ENCODE measurements around the gene SLC4A3. TPM values are rescaled to one million over a fixed set of nuclear protein-coding genes. Genes with fewer than 3 reads are reported as not detected.
"Not testable (repeated sequence)": the region's sequence is repeated elsewhere in the genome, so short reads cannot be mapped to it uniquely, and the experiment has no call there.

Gene SLC4A3
- total RNA-seq, 2 donors from 2014 or later = 270 to 502 TPM

DNA sequence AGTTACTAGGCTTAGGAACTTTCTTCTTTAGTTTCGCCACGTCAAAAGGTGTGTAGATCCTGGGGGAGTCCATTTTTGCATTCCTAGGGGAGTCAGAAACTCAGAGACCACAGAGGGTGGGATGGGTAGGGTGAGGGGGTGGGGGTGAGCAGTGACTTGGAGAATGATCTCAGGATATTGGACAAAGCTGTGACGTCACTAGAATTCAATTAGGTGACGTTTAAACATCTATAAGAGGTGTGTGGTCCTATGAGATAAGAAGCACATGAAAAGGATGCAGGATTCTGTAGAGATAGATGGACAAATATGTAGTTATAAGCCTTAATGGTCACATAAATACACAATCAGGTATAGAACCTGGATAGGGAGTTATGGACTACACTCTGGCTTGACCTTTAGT lies 21.5 kb downstream of the SLC4A3 start:
- H3K9me3 ChIP-seq = no peaks in the 10 kb centered on the region
- H3K4me3 ChIP-seq = no peak overlapping the region
- no peak overlapping the region for H3K27ac ChIP-seq
- no peak for DNase-seq (ENCODE audit: low spot score)
- peaks cover 0 to 24% of the 10 kb centered on the region in 2 donors for H3K4me1 ChIP-seq
- H3K36me3 ChIP-seq = no peaks in the 10 kb centered on the region
- TF ChIP-seq, protein P1, sequence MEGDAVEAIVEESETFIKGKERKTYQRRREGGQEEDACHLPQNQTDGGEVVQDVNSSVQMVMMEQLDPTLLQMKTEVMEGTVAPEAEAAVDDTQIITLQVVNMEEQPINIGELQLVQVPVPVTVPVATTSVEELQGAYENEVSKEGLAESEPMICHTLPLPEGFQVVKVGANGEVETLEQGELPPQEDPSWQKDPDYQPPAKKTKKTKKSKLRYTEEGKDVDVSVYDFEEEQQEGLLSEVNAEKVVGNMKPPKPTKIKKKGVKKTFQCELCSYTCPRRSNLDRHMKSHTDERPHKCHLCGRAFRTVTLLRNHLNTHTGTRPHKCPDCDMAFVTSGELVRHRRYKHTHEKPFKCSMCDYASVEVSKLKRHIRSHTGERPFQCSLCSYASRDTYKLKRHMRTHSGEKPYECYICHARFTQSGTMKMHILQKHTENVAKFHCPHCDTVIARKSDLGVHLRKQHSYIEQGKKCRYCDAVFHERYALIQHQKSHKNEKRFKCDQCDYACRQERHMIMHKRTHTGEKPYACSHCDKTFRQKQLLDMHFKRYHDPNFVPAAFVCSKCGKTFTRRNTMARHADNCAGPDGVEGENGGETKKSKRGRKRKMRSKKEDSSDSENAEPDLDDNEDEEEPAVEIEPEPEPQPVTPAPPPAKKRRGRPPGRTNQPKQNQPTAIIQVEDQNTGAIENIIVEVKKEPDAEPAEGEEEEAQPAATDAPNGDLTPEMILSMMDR (IDR thresholded peaks at IDR 0.05) = no peak
- H3K27me3 ChIP-seq = no peaks in the 10 kb centered on the region

DNA sequence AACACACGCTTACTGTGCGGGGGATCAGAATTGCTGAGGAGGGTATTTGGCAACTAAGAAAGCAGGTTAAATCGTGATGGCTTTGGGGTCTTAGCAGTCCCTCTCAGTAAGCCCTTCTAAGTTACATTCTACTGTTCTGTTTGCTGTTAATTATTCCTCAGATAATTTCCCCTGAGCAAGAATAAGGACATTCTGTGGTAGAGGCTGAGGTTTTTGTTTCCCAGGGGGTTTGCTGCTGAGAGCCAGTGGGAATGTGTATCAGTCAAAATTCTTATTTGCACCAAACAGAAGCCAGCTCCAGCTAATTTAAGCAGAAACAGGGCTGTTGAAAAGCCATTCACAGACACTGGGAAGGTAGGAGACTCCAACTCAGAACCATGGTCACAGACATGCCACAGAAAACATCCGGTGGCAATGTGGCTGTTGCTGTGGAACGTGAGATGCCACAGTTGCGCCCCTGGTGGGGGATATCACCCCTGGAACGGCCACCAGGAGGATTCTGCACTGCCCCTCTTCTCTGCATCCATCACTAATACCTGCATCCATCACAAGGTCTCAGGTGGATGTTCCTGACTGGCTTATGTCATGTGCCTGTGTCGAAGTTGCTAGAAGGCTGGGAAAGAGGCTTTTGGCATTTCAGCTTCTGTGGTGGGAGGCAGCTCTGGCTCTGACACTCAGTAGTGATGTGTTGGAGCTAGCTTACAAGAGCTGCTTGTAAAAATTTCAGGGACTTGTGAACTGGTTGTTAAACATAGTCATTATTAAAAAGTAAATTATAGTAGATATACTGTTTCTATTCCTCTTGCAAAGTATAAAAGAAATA lies 23.2 kb downstream of the SLC4A3 start:
- Histone ChIP-seq H3K9me3 (no peaks in the 10 kb centered on the region), H3K36me3 (no peaks in the 10 kb centered on the region), H3K27ac (no peak overlapping the region), H3K27me3 (no peaks in the 10 kb centered on the region), H3K4me3 (no peak overlapping the region), H3K4me1 (peaks cover 0 to 7% of the 10 kb centered on the region in 2 donors)
- peak; percentile 36 for DNase-seq (ENCODE audit: low spot score)
- TF ChIP-seq, protein P1 (IDR thresholded peaks at IDR 0.05) = no peak

DNA sequence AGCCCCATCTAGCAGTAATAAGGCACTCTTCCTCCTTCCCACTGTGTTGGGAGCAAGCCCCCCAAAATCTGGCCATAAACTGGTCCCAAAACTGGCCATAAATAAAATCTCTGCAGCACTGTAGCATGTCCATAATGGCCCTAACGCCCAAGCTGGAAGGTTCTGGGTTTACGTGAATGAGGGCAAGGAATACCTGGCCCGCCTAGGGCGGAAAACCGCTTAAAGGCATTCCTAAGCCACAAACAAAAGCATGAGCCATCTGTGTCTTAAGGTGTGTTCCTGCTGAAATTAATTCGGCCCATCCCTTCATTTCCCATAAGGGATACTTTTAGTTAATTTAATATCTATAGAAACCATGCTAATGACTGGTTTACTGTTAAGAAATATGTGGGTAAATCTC lies 24.2 kb downstream of the SLC4A3 start:
- DNase-seq (ENCODE audit: low spot score); H3K27me3 ChIP-seq; H3K4me3 ChIP-seq; H3K4me1 ChIP-seq; H3K36me3 ChIP-seq; H3K27ac ChIP-seq; H3K9me3 ChIP-seq: not testable (repeated sequence)

DNA sequence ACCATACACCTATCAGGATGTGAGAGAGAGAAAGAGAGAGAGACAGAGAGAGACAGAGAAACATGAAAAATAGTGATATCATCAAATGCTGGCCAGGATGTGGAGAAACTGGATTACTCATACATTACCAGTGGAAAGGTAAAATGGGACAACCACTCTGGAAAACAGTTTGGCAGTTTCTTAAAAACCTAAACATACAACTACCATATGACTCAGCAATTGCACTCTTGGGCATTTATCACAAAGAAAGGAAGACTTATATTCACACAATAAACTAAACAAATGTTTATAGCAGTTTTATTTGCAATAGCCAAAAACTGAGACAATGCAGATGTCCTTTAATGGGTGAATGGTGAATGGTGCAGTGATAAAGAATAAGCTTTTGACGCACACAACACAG lies 29.1 kb downstream of the SLC4A3 start:
- no peaks in the 10 kb centered on the region for H3K27me3 ChIP-seq
- no peak overlapping the region for H3K4me3 ChIP-seq
- TF ChIP-seq, protein P1 (IDR thresholded peaks at IDR 0.05) = no peak
- H3K36me3 ChIP-seq = no peaks in the 10 kb centered on the region
- no peak for DNase-seq (ENCODE audit: low spot score)
- no peak overlapping the region for H3K27ac ChIP-seq
- H3K9me3 ChIP-seq = peaks cover 0 to 4% of the 10 kb centered on the region in 2 donors
- H3K4me1 ChIP-seq = no peaks in the 10 kb centered on the region

DNA sequence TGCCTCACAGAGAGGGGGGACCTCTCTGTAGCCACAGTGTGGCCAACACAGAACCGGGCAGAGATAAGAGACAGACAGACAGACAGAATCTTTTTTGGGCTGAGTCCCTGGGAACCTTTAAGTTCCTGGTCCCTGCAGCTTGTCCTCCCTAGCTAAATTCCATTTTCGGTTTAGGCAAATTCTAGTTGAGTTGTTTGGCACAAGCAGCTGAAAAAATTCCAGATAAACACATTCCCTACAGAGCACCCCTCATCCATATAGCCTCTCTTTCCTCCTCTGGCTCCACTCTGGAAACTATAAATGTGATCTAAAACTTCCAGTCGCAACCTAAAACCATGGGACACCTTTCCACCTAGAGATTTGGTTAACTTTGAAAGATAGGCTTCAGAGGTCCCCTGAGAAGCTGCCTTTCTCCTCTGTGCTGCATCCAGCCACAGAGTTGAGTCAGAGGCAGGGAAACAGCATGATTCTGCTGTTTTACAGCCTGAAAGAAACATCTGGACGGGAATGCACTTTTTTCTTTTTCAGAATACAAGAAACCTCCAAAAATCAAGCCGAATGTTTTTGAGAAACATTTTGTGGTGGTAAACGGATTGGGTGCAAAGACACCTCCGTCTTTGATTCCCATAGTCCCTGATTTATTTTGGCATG lies 30.9 kb downstream of the SLC4A3 start:
- Histone ChIP-seq H3K27me3 (no peaks in the 10 kb centered on the region), H3K27ac (peak overlapping the region; percentile 35 to 48), H3K4me1 (no peaks in the 10 kb centered on the region), H3K36me3 (no peaks in the 10 kb centered on the region), H3K9me3 (peaks cover 0 to 6% of the 10 kb centered on the region in 2 donors), H3K4me3 (no peak overlapping the region)
- TF ChIP-seq, protein P1 (IDR thresholded peaks at IDR 0.05) = no peak
- no peak for DNase-seq (ENCODE audit: low spot score)

DNA sequence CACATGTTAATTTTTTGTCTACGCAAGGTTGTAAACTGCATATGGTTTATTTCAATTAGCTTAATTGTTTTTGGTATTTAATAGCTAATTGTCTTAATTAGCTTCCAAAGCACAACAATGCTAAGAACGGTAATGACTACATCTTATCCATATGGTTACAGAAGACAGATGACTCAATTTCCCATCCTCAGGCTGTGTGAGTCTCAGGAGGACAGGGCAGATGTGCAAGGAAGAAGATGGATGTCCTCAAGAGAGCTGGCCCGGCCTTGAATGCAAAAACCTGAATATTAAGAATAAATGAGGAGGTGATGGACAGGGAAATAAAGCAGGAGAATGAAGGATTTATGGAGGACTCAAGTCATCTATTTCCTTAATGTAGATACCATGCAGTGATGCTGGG lies 31.4 kb downstream of the SLC4A3 start:
- Histone ChIP-seq H3K4me3 (no peak overlapping the region), H3K27ac (no peak overlapping the region), H3K4me1 (no peaks in the 10 kb centered on the region), H3K27me3 (no peaks in the 10 kb centered on the region), H3K9me3 (peaks cover 0 to 6% of the 10 kb centered on the region in 2 donors), H3K36me3 (no peaks in the 10 kb centered on the region)
- DNase-seq (ENCODE audit: low spot score) = no peak
- TF ChIP-seq, protein P1 (IDR thresholded peaks at IDR 0.05) = no peak

All from right atrium auricular region (tissue), 2 donors.